ENCODE data around the gene NFIX. TPM values are rescaled to one million over a fixed set of nuclear protein-coding genes. Genes with fewer than 3 reads are reported as not detected.
A peak's percentile ranks its signal among the peaks of the same experiment; 100 is the strongest.

Gene NFIX
- total and polyA plus RNA-seq, 2 experiments from 2014 or later, result 0.06 to 0.14 TPM

GRCh38 chr19:13100031-13100588 lies 104.8 kb downstream of the NFIX start:
- no peaks in the 10 kb centered on the region for H3K36me3 ChIP-seq (ENCODE audit: insufficient read depth)
- H3K79me2 ChIP-seq (replicated peaks; ENCODE audit: insufficient read depth), result no peaks in the 10 kb centered on the region
- H3K9me3 Mint-ChIP-seq, result no peaks in the 10 kb centered on the region
- H3K4me3 Mint-ChIP-seq, result peak overlapping the region; percentile 18; the same call in 1 of the 3 replicates
- H3K4me1 Mint-ChIP-seq, result peaks cover 20% of the 10 kb centered on the region
- H3K36me3 Mint-ChIP-seq (ENCODE audit: low read depth), result no peaks in the 10 kb centered on the region; the same call in 1 of the 3 replicates
- no peak overlapping the region for H3K27ac Mint-ChIP-seq
- H3K4me1 ChIP-seq (ENCODE audit: insufficient read depth), result peaks cover 31% of the 10 kb centered on the region
- H3K9me2 ChIP-seq (ENCODE audit: insufficient read depth), result no peaks in the 10 kb centered on the region
- peaks cover 71% of the 10 kb centered on the region for H3K27me3 ChIP-seq (ENCODE audit: insufficient read depth)
- H3K27ac ChIP-seq (ENCODE audit: low read depth), result no peak overlapping the region
- DNase-seq (ENCODE audit: low spot score), result no peak
- H3F3A ChIP-seq (replicated peaks; ENCODE audit: low read depth), result peaks cover 37% of the 10 kb centered on the region
- H3K4me2 ChIP-seq, result 0 out of 2 replicates have a peak overlapping the region, but pooled peaks have one; percentile 82
- peak overlapping the region; percentile 59 for H3K4me3 ChIP-seq
- H2AFZ ChIP-seq, result 0 out of 2 replicates have a peak overlapping the region, but pooled peaks have one; percentile 5
- no peak for TF ChIP-seq ETS1 (IDR thresholded peaks at IDR 0.05)
- no peak for TF ChIP-seq EZH2phosphoT487 (IDR thresholded peaks at IDR 0.05; ENCODE audit: unreplicated experiment)
- no peak for TF ChIP-seq ZNF114 (CRISPR knock-in tag; IDR thresholded peaks at IDR 0.05)
- TF ChIP-seq REST (IDR thresholded peaks at IDR 0.05; ENCODE audit: unreplicated experiment), result no peak
- TF ChIP-seq NANOG (IDR thresholded peaks at IDR 0.05; ENCODE audit: borderline replicate concordance), result no peak
- TF ChIP-seq EZH2 (IDR thresholded peaks at IDR 0.05; ENCODE audit: low read depth, unreplicated experiment), result no peak
- TF ChIP-seq POLR2AphosphoS5 (IDR thresholded peaks at IDR 0.05; ENCODE audit: low read depth), result no peak
- TF ChIP-seq CTCF (conservative IDR thresholded peaks at IDR 0.05; ENCODE audit: low read depth in 2 of 2), result no peak
- no peak for TF ChIP-seq JUNB (IDR thresholded peaks at IDR 0.05; ENCODE audit: unreplicated experiment)
- no peak for TF ChIP-seq ZNF462 (CRISPR knock-in tag; IDR thresholded peaks at IDR 0.05)
- TF ChIP-seq CREB1 (CRISPR knock-in tag; IDR thresholded peaks at IDR 0.05; ENCODE audit: low read depth), result no peak
- no peak for TF ChIP-seq STAT1 (IDR thresholded peaks at IDR 0.05; ENCODE audit: unreplicated experiment)
- TF ChIP-seq ZNF331 (CRISPR knock-in tag; IDR thresholded peaks at IDR 0.05; ENCODE audit: low read depth), result no peak
- H3K27me3 Mint-ChIP-seq (ENCODE audit: insufficient read depth, low read depth, poor library complexity), result peaks cover 67% of the 10 kb centered on the region
- H4K20me1 ChIP-seq (replicated peaks; ENCODE audit: insufficient read depth), result peaks cover 9% of the 10 kb centered on the region; the same call in 1 of the 2 replicates
- ATAC-seq, result no peak

Data from GM23338 (cell line).